A549 (cell line): ENCODE data around the gene TNFRSF11A. TPM values are rescaled to one million over a fixed set of nuclear protein-coding genes. Genes with fewer than 3 reads are reported as not detected.

Experiments used
- ATAC-seq, 2 experiments: fragments of 200-7000 bp in 1 of 2; fragments of >200 bp in 1 of 2; cut with Nextera tagmentation in 1 of 2; cut with Tn5 transposase in 1 of 2; 3 replicates each; pipeline versions ENCODE4 v1.8.0 to v1.9.1; 2018 to 2020; ENCODE audit warnings: mild to moderate bottlenecking in 1 of 2, moderate library complexity in 1 of 2
- CTCF ChIA-PET: fragments of 300-600 bp; sonication (Branson Sonifier 250); formaldehyde crosslinking; extraction: SDS; loops from one replicate; lab custom pipeline; 2021; ENCODE audit warnings: antibody characterized with exemption, inconsistent platforms; lab: Yijun Ruan, JAX
- POLR2A ChIA-PET: fragments of 350-600 bp; formaldehyde crosslinking; extraction: SDS; loops from one replicate; lab custom pipeline; 2021; ENCODE audit warnings: antibody characterized with exemption, inconsistent platforms; lab: Yijun Ruan, JAX
- DNase-seq, 2 experiments: peaks; one replicate each; pipeline versions ENCODE4 v3.0.0 to v3.0.0-alpha.2; 2011 to 2016; ENCODE audit warnings: low read depth in 1 of 2, low spot score in 1 of 2
- FAIRE-seq: peaks from 2 replicates; lab custom pipeline; 2011; peaks lifted over from hg19 to GRCh38; lab: Jason Lieb, UNC
- H3K27ac ChIP-seq, 2 experiments: fragments of >200 bp; sonication (Bioruptor Twin); formaldehyde crosslinking; 3 replicates each; pipeline ENCODE4 v1.5.1; 2016 to 2017
- H3K4me1 ChIP-seq: fragments of >200 bp; sonication (Bioruptor Twin); formaldehyde crosslinking; 3 replicates; pipeline ENCODE4 v1.6.1; 2016
- H3K4me2 ChIP-seq: fragments of >200 bp; sonication (Bioruptor Twin); formaldehyde crosslinking; 3 replicates; pipeline ENCODE4 v1.6.1; 2016
- H3K4me3 ChIP-seq: fragments of >200 bp; sonication (Bioruptor Twin); formaldehyde crosslinking; 3 replicates; pipeline ENCODE4 v1.5.1; 2016
- H3K9me3 ChIP-seq: fragments of >200 bp; sonication (Bioruptor Twin); formaldehyde crosslinking; 3 replicates; pipeline ENCODE4 v1.6.1; 2016
- BHLHE40 ChIP-seq: IDR thresholded peaks from 2 replicates; pipeline ENCODE4 v1.6.1; 2012; ENCODE audit warnings: low read depth, low read length, inconsistent platforms
- CEBPB ChIP-seq, 2 experiments: fragments of >200 bp in 1 of 2; sonication (Bioruptor Twin) in 1 of 2; formaldehyde crosslinking in 1 of 2; IDR thresholded peaks; 2 replicates each; pipeline ENCODE4 v1.6.1; 2012 to 2016
- FOSL2 ChIP-seq, 2 experiments: fragments of 450-650 bp in 1 of 2; fragments of >200 bp in 1 of 2; sonication (Bioruptor Twin) in 1 of 2; formaldehyde crosslinking; IDR thresholded peaks; 2 replicates each; pipeline versions ENCODE4 v1.5.0 to v1.6.1; 2016 to 2020; ENCODE audit warnings: mild to moderate bottlenecking in 1 of 2, moderate library complexity in 1 of 2
- JUNB ChIP-seq: fragments of >200 bp; sonication (Bioruptor Twin); formaldehyde crosslinking; IDR thresholded peaks from 2 replicates; pipeline ENCODE4 v1.6.1; 2016
- KDM1A ChIP-seq: fragments of 200-600 bp; sonication (generic); IDR thresholded peaks from 2 replicates; pipeline ENCODE4 v1.6.1; 2016; ENCODE audit warnings: low read depth, mild to moderate bottlenecking
- MAFK ChIP-seq: fragments of 450-650 bp; IDR thresholded peaks from 2 replicates; pipeline ENCODE4 v1.6.1; 2014; ENCODE audit not compliant: partially characterized antibody
- NPAS2 ChIP-seq: fragments of 250-450 bp; sonication (Bioruptor Pico); IDR thresholded peaks from 2 replicates; pipeline ENCODE4 v1.8.0; 2022; ENCODE audit warnings: mild to moderate bottlenecking, moderate library complexity, borderline replicate concordance
- RAD21 ChIP-seq, 2 experiments: fragments of >200 bp in 1 of 2; sonication (Bioruptor Twin) in 1 of 2; formaldehyde crosslinking in 1 of 2; IDR thresholded peaks in 1 of 2; conservative IDR thresholded peaks in 1 of 2; 2 replicates in 1 of 2; 3 replicates in 1 of 2; pipeline ENCODE4 v1.6.1; 2012 to 2018; ENCODE audit warnings: inconsistent platforms in 1 of 2
- SMC3 ChIP-seq: fragments of >200 bp; sonication (Bioruptor Twin); formaldehyde crosslinking; IDR thresholded peaks from 3 replicates; pipeline ENCODE4 v1.6.1; 2018; ENCODE audit warnings: inconsistent platforms
- SREBF2 ChIP-seq: fragments of 450-650 bp; IDR thresholded peaks from 2 replicates; pipeline ENCODE4 v1.6.1; 2014; ENCODE audit warnings: mild to moderate bottlenecking, moderate library complexity
- ZNF302 ChIP-seq: fragments of 250-450 bp; sonication (Bioruptor Pico); IDR thresholded peaks from 2 replicates; pipeline ENCODE4 v1.9.0; 2021; ENCODE audit warnings: inconsistent platforms, mild to moderate bottlenecking, moderate library complexity
- WGBS: methylation state at CpG from one replicate; pipeline ENCODE4 v1.1.6; 2017; ENCODE audit errors: missing lambda C conversion rate; 5-methylcytosine and 5-hydroxymethylcytosine counted together
- polyA plus RNA-seq, 4 experiments: library from polyadenylated mRNA; depleted of rRNA in 3 of 4; stranded (reverse); fragments of >200 nt; fragmentation: RNase III in 1 of 4; extraction: RNeasy Plus Mini Kit Qiagen cat#74134 plus additional on column Dnase treatment in 1 of 4; gene quantifications; 2 replicates in 3 of 4; 3 replicates in 1 of 4; pipeline ENCODE4 v1.2.3, GENCODE V29; 2011 to 2017
- TF ChIP-seq, protein P1 (sequence below): fragments of 250-450 bp; sonication (Bioruptor Pico); IDR thresholded peaks from 2 replicates; pipeline ENCODE4 v1.5.0; 2021; ENCODE audit warnings: mild to moderate bottlenecking, moderate library complexity, borderline replicate concordance
- TF ChIP-seq, protein P2 (sequence below): fragments of 250-450 bp; sonication (Bioruptor Pico); IDR thresholded peaks from 2 replicates; pipeline ENCODE4 v1.5.0; 2020; ENCODE audit warnings: low read depth, mild to moderate bottlenecking, moderate library complexity
- TF ChIP-seq, protein P3 (sequence below): IDR thresholded peaks from 2 replicates; pipeline ENCODE4 v1.6.1; 2012
- TF ChIP-seq, protein P4 (sequence below): fragments of >200 bp; sonication (Bioruptor Twin); formaldehyde crosslinking; IDR thresholded peaks from 3 replicates; pipeline ENCODE4 v1.5.1; 2016

The TNFRSF11A gene
- polyA plus RNA-seq, 2 of the 4 experiments (the other 2 are of a cell fraction): 1.9 to 4.0 TPM

DNA sequence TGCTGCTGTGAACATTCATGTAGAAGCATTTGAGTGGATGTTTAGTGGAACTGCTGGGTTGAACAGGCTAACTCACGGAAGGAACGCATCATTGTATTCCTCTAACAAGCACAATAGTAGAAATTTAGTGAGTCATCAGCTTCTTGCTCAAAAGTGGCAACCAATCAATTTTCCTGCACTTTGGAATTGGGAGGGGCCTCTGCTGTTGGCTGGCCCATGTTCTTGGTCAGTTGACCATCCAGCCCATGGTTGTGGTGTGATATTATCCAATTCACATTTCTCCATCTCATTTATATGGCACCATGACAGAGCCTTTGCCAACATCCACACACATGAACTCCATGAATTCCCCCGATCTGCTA lies 95.0 kb downstream of the TNFRSF11A start:
- ChIA-PET CTCF (no interaction called here), POLR2A (interaction anchor here (0.7 to 2.7 kb wide), 4 partner anchors 30 to 106 kb away, joined by 3 to 8 read pairs (median 3); partner anchors contain the start of gene ZCCHC2)
- Histone ChIP-seq H3K4me3 (no peak overlapping the region), H3K4me2 (peak overlapping the region; percentile 60), H3K9me3 (no peaks in the 10 kb centered on the region), H3K27ac (peak overlapping the region; percentile 70 to 79), H3K4me1 (peaks cover 17% of the 10 kb centered on the region)
- DNase-seq (peak in 1 of 2 experiments; percentile 48), FAIRE-seq (no peak), ATAC-seq (peak in 1 of 2 experiments; percentile 42; a peak in 4 of 6 replicates)
- WGBS: 34% methylated on average over 3 of the region's 3 CpGs
- TF ChIP-seq KDM1A (no peak), FOSL2 (IDR thresholded peaks at IDR 0.05) (no peak), FOSL2 (CRISPR knock-in tag; IDR thresholded peaks at IDR 0.05) (peak; percentile 41; the same call in 1 of the 2 replicates)

DNA sequence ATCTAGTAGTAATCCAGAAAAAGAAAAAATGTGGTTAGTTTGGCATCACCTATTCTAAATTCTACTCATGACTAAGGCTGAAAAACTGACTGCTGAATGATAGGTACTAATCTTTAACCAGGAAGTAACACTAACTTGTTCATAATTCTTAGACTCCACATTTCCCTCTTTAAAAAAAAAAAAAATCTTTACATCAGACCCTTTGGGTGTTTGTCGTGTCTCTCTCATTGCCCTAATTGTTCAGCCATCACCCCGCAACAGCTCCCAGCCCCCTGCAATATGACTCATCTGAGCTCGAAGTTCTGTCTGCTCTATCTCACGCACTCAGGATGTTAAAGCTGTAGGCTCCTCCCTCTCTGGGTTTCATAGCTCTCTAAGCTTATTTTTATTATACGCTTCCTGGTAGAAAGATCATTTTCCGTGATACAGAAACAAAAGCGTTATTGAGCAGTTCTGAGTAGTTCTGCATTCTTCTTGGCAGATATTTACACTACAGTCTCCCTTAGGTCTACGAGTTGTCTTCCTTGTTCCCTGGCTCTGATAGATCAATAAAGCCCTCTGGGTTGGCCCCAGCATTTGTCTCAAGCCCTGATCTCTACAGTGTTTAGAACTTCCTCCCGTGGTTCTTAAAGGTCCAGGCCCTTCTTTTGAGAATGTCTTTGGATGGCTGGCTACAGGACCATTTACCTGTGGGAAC lies 95.6 kb downstream of the TNFRSF11A start:
- TF ChIP-seq JUNB (0 out of 2 replicates have a peak, but pooled peaks have one; percentile 12), FOSL2 (IDR thresholded peaks at IDR 0.05) (peak; percentile 15; the same call in 1 of the 2 replicates), FOSL2 (CRISPR knock-in tag; IDR thresholded peaks at IDR 0.05) (peak; percentile 73), BHLHE40 (no peak)
- CTCF ChIA-PET: interaction anchor here (1.6 kb wide), 1 partner anchor 102 kb away, joined by 4 read pairs; the partner anchor contains the start of gene ZCCHC2
- ATAC-seq: peak; percentile 86 to 91
- 3% methylated on average over 9 of the region's 9 CpGs for WGBS
- Histone ChIP-seq H3K9me3 (no peaks in the 10 kb centered on the region), H3K4me2 (peak overlapping the region; percentile 60), H3K27ac (peak overlapping the region; percentile 70 to 79), H3K4me1 (peaks cover 19% of the 10 kb centered on the region), H3K4me3 (no peak overlapping the region)
- DNase-seq: peak; percentile 69
- FAIRE-seq: no peak
- POLR2A ChIA-PET: interaction anchor here (0.7 to 2.7 kb wide), 5 partner anchors 30 to 106 kb away, joined by 3 to 8 read pairs (median 3); partner anchors contain the start of gene ZCCHC2

DNA sequence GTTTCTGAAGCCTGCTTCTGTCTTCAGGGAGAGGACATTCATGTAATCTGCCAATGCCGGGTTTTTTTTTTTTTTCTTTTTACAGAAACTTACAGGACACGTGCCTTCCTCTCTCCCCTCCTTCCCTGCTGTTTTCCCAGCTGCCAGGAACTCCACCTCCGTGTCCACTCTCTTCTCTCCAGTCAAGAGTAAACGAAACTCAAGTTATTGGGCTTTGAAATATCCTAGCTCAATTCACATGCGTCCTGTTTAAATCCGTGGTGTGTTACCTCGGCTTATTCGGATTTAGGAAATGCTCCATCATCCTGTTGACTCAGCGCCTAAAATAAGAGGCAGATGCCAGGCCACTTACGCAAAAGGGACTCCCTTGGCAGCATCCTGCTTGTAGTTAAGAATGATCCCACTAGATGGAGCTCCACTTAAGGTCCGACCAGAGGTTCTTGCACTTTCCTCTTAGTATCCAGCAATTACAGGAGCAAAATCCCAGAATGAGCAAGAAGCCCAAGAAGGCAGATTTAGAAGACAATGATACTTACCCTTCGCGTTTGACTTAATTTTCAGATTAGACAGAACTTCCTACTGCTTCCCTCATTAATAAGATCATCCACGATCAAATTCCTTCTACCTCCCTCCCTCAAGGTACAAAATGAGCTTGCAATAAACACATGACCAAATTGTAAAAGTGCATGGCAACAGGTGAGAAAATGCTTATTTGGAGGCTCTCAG lies 100.5 kb downstream of the TNFRSF11A start:
- DNase-seq: peak; percentile 34 to 90
- WGBS: 2% methylated on average over 14 of the region's 14 CpGs
- ATAC-seq: peak; percentile 88 to 90
- TF ChIP-seq, protein P1, sequence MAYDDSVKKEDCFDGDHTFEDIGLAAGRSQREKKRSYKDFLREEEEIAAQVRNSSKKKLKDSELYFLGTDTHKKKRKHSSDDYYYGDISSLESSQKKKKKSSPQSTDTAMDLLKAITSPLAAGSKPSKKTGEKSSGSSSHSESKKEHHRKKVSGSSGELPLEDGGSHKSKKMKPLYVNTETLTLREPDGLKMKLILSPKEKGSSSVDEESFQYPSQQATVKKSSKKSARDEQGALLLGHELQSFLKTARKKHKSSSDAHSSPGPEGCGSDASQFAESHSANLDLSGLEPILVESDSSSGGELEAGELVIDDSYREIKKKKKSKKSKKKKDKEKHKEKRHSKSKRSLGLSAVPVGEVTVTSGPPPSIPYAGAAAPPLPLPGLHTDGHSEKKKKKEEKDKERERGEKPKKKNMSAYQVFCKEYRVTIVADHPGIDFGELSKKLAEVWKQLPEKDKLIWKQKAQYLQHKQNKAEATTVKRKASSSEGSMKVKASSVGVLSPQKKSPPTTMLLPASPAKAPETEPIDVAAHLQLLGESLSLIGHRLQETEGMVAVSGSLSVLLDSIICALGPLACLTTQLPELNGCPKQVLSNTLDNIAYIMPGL: no peak
- TF ChIP-seq, protein P2, sequence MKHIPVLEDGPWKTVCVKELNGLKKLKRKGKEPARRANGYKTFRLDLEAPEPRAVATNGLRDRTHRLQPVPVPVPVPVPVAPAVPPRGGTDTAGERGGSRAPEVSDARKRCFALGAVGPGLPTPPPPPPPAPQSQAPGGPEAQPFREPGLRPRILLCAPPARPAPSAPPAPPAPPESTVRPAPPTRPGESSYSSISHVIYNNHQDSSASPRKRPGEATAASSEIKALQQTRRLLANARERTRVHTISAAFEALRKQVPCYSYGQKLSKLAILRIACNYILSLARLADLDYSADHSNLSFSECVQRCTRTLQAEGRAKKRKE (CRISPR knock-in tag): no peak
- TF ChIP-seq, protein P3, sequence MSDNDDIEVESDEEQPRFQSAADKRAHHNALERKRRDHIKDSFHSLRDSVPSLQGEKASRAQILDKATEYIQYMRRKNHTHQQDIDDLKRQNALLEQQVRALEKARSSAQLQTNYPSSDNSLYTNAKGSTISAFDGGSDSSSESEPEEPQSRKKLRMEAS: 0 out of 2 replicates have a peak, but pooled peaks have one; percentile 40
- TF ChIP-seq CEBPB (IDR thresholded peaks at IDR 0.05): peak in 1 of 2 experiments; percentile 80; a peak in 3 of 4 replicates
- TF ChIP-seq SREBF2: no peak
- TF ChIP-seq RAD21 (conservative IDR thresholded peaks at IDR 0.05 in 1 of 2, IDR thresholded peaks at IDR 0.05 in 1 of 2): peak; percentile 80 to 81
- TF ChIP-seq SMC3: peak; percentile 85
- no peak for TF ChIP-seq ZNF302 (CRISPR knock-in tag)
- TF ChIP-seq FOSL2 (IDR thresholded peaks at IDR 0.05): no peak
- TF ChIP-seq FOSL2 (CRISPR knock-in tag; IDR thresholded peaks at IDR 0.05): peak; percentile 60
- no peak for TF ChIP-seq NPAS2 (CRISPR knock-in tag)
- TF ChIP-seq MAFK: peak; percentile 81
- TF ChIP-seq JUNB: peak; percentile 12; the same call in 1 of the 2 replicates
- TF ChIP-seq, protein P4, sequence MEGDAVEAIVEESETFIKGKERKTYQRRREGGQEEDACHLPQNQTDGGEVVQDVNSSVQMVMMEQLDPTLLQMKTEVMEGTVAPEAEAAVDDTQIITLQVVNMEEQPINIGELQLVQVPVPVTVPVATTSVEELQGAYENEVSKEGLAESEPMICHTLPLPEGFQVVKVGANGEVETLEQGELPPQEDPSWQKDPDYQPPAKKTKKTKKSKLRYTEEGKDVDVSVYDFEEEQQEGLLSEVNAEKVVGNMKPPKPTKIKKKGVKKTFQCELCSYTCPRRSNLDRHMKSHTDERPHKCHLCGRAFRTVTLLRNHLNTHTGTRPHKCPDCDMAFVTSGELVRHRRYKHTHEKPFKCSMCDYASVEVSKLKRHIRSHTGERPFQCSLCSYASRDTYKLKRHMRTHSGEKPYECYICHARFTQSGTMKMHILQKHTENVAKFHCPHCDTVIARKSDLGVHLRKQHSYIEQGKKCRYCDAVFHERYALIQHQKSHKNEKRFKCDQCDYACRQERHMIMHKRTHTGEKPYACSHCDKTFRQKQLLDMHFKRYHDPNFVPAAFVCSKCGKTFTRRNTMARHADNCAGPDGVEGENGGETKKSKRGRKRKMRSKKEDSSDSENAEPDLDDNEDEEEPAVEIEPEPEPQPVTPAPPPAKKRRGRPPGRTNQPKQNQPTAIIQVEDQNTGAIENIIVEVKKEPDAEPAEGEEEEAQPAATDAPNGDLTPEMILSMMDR: peak; percentile 73
- Histone ChIP-seq H3K4me1 (peaks cover 10% of the 10 kb centered on the region; the same call in 2 of the 3 replicates), H3K27ac (peak overlapping the region; percentile 68 to 88), H3K4me2 (peak overlapping the region; percentile 78), H3K9me3 (peaks cover 9% of the 10 kb centered on the region; the same call in 2 of the 3 replicates), H3K4me3 (peak overlapping the region; percentile 29; the same call in 2 of the 3 replicates)
- FAIRE-seq: no peak
- POLR2A ChIA-PET: interaction anchor here (0.8 to 1.8 kb wide), 4 partner anchors 12 to 239 kb away, joined by 3 to 8 read pairs (median 4); partner anchors contain the start of genes PIGN and RELCH
- CTCF ChIA-PET: interaction anchor here (0.7 to 2.0 kb wide), 35 partner anchors 9 to 1013 kb away, joined by 3 to 19 read pairs (median 4); partner anchors contain the start of gene TNFRSF11A
